ENCODE measurements around the gene SMURF1. TPM values are rescaled to one million over a fixed set of nuclear protein-coding genes. Genes with fewer than 3 reads are reported as not detected.

The SMURF1 gene
- total and polyA plus RNA-seq, 2 of the 8 experiments (the other 6 are each of a cell fraction or from before 2014, with no cell fraction given) = 9.6 to 24.5 TPM

- no peak for TF ChIP-seq CHD7 (IDR thresholded peaks at IDR 0.05; ENCODE audit: insufficient replicate concordance, low read length)
Measured at GRCh38 chr7:99122762-99123161, 21.1 kb downstream of the SMURF1 start (continued).

Measured in H1 (cell line).